ENCODE measurements around the gene MON1B. TPM values are rescaled to one million over a fixed set of nuclear protein-coding genes. Genes with fewer than 3 reads are reported as not detected.

The MON1B gene
- polyA plus RNA-seq, 3 donors: 26.4 to 35.7 (median 35.6) TPM

- Histone ChIP-seq H3K4me2 (replicated peaks; ENCODE audit: extremely low read depth, low read length, poor library complexity, severe bottlenecking) (no peak overlapping the region), H3K36me3 (replicated peaks in 1 of 2; ENCODE audit: control insufficient read depth in 1 of 2, insufficient read depth in 2 of 2, low read length in 2 of 2) (no peaks in the 10 kb centered on the region), H3K9me3 (replicated peaks in 1 of 2; ENCODE audit: control insufficient read depth in 1 of 2, insufficient read depth in 1 of 2, low read length in 2 of 2) (no peaks in the 10 kb centered on the region), H3K27me3 (ENCODE audit: control insufficient read depth in 2 of 2, insufficient read depth in 2 of 2, low read length in 2 of 2) (peaks cover 0 to 11% of the 10 kb centered on the region in 2 donors), H3K4me3 (replicated peaks in 1 of 3; ENCODE audit: low read depth in 2 of 3, low read length in 3 of 3) (no peak overlapping the region), H3K4me1 (ENCODE audit: control insufficient read depth in 1 of 2, insufficient read depth in 2 of 2, low read length in 2 of 2) (peaks cover 5 to 6% of the 10 kb centered on the region in 2 donors), H3K9ac (ENCODE audit: insufficient read depth, low read length, poor library complexity, severe bottlenecking) (no peak overlapping the region), H4K20me1 (ENCODE audit: insufficient read depth, low read length) (no peaks in the 10 kb centered on the region), H2AFZ (ENCODE audit: insufficient read depth, low read depth, low read length, poor library complexity, severe bottlenecking) (no peak overlapping the region), H3K27ac (ENCODE audit: low read depth in 1 of 2, low read length in 2 of 2) (no peak overlapping the region), H3K79me2 (ENCODE audit: insufficient read depth, low read length) (no peaks in the 10 kb centered on the region)
- intact Hi-C loops (cut with micrococcal nuclease): no loop called here
- Mint-ChIP-seq H3K4me1 (peaks cover 6% of the 10 kb centered on the region), H3K4me3 (no peak overlapping the region), H3K27ac (no peak overlapping the region), H3K36me3 (peaks cover 3 to 4% of the 10 kb centered on the region in 2 donors), H3K27me3 (ENCODE audit: low read depth in 3 of 3) (peaks cover 6 to 17% (median 10%) of the 10 kb centered on the region in 3 donors), H3K9me3 (peaks cover 0 to 5% (median 0%) of the 10 kb centered on the region in 7 donors)
- WGBS (ENCODE audit: insufficient coverage): 91% methylated on average over 2 of the region's 5 CpGs
- no peak for DNase-seq
- no peak for TF ChIP-seq CTCF (IDR thresholded peaks at IDR 0.05)
Observed at GRCh38 chr16:77207030-77207429, 16.0 kb downstream of the MON1B start.

- Histone ChIP-seq H3K4me2 (replicated peaks; ENCODE audit: extremely low read depth, low read length, poor library complexity, severe bottlenecking) (no peak overlapping the region), H3K27ac (ENCODE audit: low read depth in 1 of 2, low read length in 2 of 2) (no peak overlapping the region), H3K4me3 (replicated peaks in 1 of 3; ENCODE audit: low read depth in 2 of 3, low read length in 3 of 3) (no peak overlapping the region), H3K27me3 (ENCODE audit: control insufficient read depth in 2 of 2, insufficient read depth in 2 of 2, low read length in 2 of 2) (peaks cover 0 to 16% of the 10 kb centered on the region in 2 donors), H3K9ac (ENCODE audit: insufficient read depth, low read length, poor library complexity, severe bottlenecking) (no peak overlapping the region), H2AFZ (ENCODE audit: insufficient read depth, low read depth, low read length, poor library complexity, severe bottlenecking) (no peak overlapping the region), H3K79me2 (ENCODE audit: insufficient read depth, low read length) (no peaks in the 10 kb centered on the region), H3K36me3 (replicated peaks in 1 of 2; ENCODE audit: control insufficient read depth in 1 of 2, insufficient read depth in 2 of 2, low read length in 2 of 2) (no peaks in the 10 kb centered on the region), H3K9me3 (replicated peaks in 1 of 2; ENCODE audit: control insufficient read depth in 1 of 2, insufficient read depth in 1 of 2, low read length in 2 of 2) (no peaks in the 10 kb centered on the region), H3K4me1 (ENCODE audit: control insufficient read depth in 1 of 2, insufficient read depth in 2 of 2, low read length in 2 of 2) (peaks cover 14 to 18% of the 10 kb centered on the region in 2 donors), H4K20me1 (ENCODE audit: insufficient read depth, low read length) (no peaks in the 10 kb centered on the region)
- WGBS (ENCODE audit: insufficient coverage): 100% methylated on average over 1 of the region's 3 CpGs
- Mint-ChIP-seq H3K4me1 (peaks cover 9% of the 10 kb centered on the region), H3K9me3 (peaks cover 0 to 9% (median 0%) of the 10 kb centered on the region in 7 donors), H3K36me3 (peaks cover 3 to 4% of the 10 kb centered on the region in 2 donors), H3K27ac (peak overlapping the region in 1 of 7 donors; percentile 23), H3K27me3 (ENCODE audit: low read depth in 3 of 3) (peaks cover 10 to 20% (median 18%) of the 10 kb centered on the region in 3 donors), H3K4me3 (no peak overlapping the region)
- no peak for DNase-seq
- intact Hi-C loops (cut with micrococcal nuclease): no loop called here
- no peak for TF ChIP-seq CTCF (IDR thresholded peaks at IDR 0.05)
Observed at GRCh38 chr16:77208382-77208781, 17.4 kb downstream of the MON1B start.
